Prostate gland (tissue), 2 donors: ENCODE data around the gene ZDHHC18.

ENCODE experiments used
- CTCF ChIP-seq, 4 experiments: fragments of 200-600 bp in 2 of 4; fragments of 450-650 bp in 2 of 4; sonication (generic) in 2 of 4; IDR thresholded peaks; 1 replicate in 3 of 4; 2 replicates in 1 of 4; pipeline ENCODE4 v1.5.1; 2016 to 2019; ENCODE audit warnings: antibody characterized with exemption in 4 of 4, mild to moderate bottlenecking in 2 of 4, moderate library complexity in 2 of 4
- POLR2A ChIP-seq: fragments of 450-650 bp; IDR thresholded peaks from one replicate; pipeline ENCODE4 v1.6.1; 2016; ENCODE audit warnings: antibody characterized with exemption, mild to moderate bottlenecking
- POLR2AphosphoS5 ChIP-seq: sonication (generic); formaldehyde crosslinking; IDR thresholded peaks from one replicate; pipeline ENCODE4 v1.6.1; 2017; ENCODE audit warnings: antibody characterized with exemption

- TF ChIP-seq POLR2A (no peak), CTCF (IDR thresholded peaks at IDR 0.05) (no peak), POLR2AphosphoS5 (no peak)
Measured at GRCh38 chr1:26814893-26815292, 11.6 kb upstream of the ZDHHC18 start.
